ENCODE results near the gene NHS. TPM values are rescaled to one million over a fixed set of nuclear protein-coding genes. Genes with fewer than 3 reads are reported as not detected.

The NHS gene
- total RNA-seq, 1 donor = 10.5 TPM

DNA sequence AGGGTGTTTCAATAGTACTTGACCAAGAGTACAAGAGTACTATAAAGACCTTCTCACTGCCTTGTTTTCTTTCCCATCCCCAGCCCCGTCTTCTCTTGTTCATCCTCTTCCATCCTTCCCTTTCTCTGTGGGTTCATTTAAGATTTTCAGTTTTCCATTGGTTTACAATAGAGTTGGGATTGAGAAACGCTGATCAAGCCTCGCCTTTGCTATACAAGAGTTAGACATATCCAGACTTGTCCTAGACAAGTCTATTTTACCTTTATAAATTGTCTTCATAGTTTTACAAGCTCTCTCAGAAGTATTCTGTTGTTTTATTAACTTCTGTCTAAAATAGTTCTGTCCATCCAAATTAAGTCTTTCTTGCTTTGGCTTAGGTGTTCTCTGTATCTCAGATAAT is 332.7 kb downstream of the NHS start:
- Histone ChIP-seq H3K4me3 (ENCODE audit: insufficient read depth, low read length) (no peak overlapping the region), H3K4me1 (ENCODE audit: insufficient read depth, low read length) (no peaks in the 10 kb centered on the region), H3K27ac (ENCODE audit: low read depth, low read length) (no peak overlapping the region), H3K27me3 (ENCODE audit: insufficient read depth, low read length) (no peaks in the 10 kb centered on the region), H3K79me2 (ENCODE audit: insufficient read depth, low read length) (no peaks in the 10 kb centered on the region), H3K9me3 (ENCODE audit: low read depth, low read length) (no peaks in the 10 kb centered on the region), H2AFZ (ENCODE audit: low read length) (no peak overlapping the region), H4K20me1 (ENCODE audit: insufficient read depth, low read length) (no peaks in the 10 kb centered on the region), H3K36me3 (ENCODE audit: insufficient read depth, low read length) (no peaks in the 10 kb centered on the region), H3K4me2 (ENCODE audit: insufficient read depth, low read length) (no peak overlapping the region)
- no peak for DNase-seq (ENCODE audit: insufficient read length, low spot score, missing footprints)
- TF ChIP-seq, protein P1, sequence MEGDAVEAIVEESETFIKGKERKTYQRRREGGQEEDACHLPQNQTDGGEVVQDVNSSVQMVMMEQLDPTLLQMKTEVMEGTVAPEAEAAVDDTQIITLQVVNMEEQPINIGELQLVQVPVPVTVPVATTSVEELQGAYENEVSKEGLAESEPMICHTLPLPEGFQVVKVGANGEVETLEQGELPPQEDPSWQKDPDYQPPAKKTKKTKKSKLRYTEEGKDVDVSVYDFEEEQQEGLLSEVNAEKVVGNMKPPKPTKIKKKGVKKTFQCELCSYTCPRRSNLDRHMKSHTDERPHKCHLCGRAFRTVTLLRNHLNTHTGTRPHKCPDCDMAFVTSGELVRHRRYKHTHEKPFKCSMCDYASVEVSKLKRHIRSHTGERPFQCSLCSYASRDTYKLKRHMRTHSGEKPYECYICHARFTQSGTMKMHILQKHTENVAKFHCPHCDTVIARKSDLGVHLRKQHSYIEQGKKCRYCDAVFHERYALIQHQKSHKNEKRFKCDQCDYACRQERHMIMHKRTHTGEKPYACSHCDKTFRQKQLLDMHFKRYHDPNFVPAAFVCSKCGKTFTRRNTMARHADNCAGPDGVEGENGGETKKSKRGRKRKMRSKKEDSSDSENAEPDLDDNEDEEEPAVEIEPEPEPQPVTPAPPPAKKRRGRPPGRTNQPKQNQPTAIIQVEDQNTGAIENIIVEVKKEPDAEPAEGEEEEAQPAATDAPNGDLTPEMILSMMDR (IDR thresholded peaks at IDR 0.05; ENCODE audit: extremely low read depth, low read depth, low read length) = no peak

DNA sequence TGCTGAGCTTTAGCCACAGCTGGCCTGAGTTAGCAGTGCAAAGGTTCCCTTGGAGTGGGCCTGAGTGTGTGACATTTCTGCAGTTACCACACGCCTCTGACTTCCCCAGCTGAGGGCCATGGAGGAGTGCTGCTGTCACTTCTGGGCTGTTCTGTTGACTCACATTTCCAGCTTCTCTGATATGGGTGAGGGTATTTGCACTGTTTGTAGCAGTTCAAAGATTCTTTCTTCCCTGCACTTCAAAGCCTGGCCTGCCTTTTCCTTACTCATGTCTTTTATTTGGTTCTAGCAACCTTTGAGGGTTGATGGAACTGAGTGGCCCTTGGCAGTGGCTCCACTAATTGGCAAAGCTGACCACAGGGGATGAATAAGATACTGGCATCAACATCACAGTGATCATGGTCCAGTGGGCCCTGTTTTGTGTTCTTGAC is 335.9 kb downstream of the NHS start:
- no peaks in the 10 kb centered on the region for H3K79me2 ChIP-seq (ENCODE audit: insufficient read depth, low read length)
- TF ChIP-seq, protein P1 (IDR thresholded peaks at IDR 0.05; ENCODE audit: extremely low read depth, low read depth, low read length) = no peak
- H4K20me1 ChIP-seq (ENCODE audit: insufficient read depth, low read length) = no peaks in the 10 kb centered on the region
- no peak overlapping the region for H3K4me2 ChIP-seq (ENCODE audit: insufficient read depth, low read length)
- no peaks in the 10 kb centered on the region for H3K4me1 ChIP-seq (ENCODE audit: insufficient read depth, low read length)
- no peaks in the 10 kb centered on the region for H3K36me3 ChIP-seq (ENCODE audit: insufficient read depth, low read length)
- no peak for DNase-seq (ENCODE audit: insufficient read length, low spot score, missing footprints)
- no peaks in the 10 kb centered on the region for H3K27me3 ChIP-seq (ENCODE audit: insufficient read depth, low read length)
- no peak overlapping the region for H3K4me3 ChIP-seq (ENCODE audit: insufficient read depth, low read length)
- H2AFZ ChIP-seq (ENCODE audit: low read length) = no peak overlapping the region
- no peaks in the 10 kb centered on the region for H3K9me3 ChIP-seq (ENCODE audit: low read depth, low read length)
- no peak overlapping the region for H3K27ac ChIP-seq (ENCODE audit: low read depth, low read length)

DNA sequence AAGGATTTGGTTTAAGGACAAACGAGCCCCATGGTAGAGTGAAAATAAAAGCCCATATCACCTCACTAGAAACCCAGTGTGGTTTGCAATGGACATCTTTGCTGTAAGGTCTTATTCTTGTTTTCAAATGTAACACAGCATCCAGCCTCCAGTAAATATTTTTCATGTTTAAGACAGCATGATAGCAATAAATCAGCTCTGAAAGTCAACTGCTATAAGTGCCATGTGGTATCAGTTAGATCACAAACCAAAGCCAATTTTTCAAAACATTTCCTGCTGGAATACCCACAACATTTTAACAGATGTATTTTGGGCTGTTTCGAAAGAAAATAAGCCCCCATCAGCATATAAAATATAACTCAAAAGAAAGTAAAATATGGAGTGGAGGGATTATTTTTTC is 338.3 kb downstream of the NHS start:
- Histone ChIP-seq H3K27ac (ENCODE audit: low read depth, low read length) (no peak overlapping the region), H3K79me2 (ENCODE audit: insufficient read depth, low read length) (no peaks in the 10 kb centered on the region), H3K4me3 (ENCODE audit: insufficient read depth, low read length) (no peak overlapping the region), H3K4me1 (ENCODE audit: insufficient read depth, low read length) (no peaks in the 10 kb centered on the region), H3K27me3 (ENCODE audit: insufficient read depth, low read length) (no peaks in the 10 kb centered on the region), H3K36me3 (ENCODE audit: insufficient read depth, low read length) (no peaks in the 10 kb centered on the region), H3K4me2 (ENCODE audit: insufficient read depth, low read length) (no peak overlapping the region), H4K20me1 (ENCODE audit: insufficient read depth, low read length) (no peaks in the 10 kb centered on the region), H3K9me3 (ENCODE audit: low read depth, low read length) (no peaks in the 10 kb centered on the region), H2AFZ (ENCODE audit: low read length) (no peak overlapping the region)
- TF ChIP-seq, protein P1 (IDR thresholded peaks at IDR 0.05; ENCODE audit: extremely low read depth, low read depth, low read length) = no peak
- DNase-seq (ENCODE audit: insufficient read length, low spot score, missing footprints) = no peak

DNA sequence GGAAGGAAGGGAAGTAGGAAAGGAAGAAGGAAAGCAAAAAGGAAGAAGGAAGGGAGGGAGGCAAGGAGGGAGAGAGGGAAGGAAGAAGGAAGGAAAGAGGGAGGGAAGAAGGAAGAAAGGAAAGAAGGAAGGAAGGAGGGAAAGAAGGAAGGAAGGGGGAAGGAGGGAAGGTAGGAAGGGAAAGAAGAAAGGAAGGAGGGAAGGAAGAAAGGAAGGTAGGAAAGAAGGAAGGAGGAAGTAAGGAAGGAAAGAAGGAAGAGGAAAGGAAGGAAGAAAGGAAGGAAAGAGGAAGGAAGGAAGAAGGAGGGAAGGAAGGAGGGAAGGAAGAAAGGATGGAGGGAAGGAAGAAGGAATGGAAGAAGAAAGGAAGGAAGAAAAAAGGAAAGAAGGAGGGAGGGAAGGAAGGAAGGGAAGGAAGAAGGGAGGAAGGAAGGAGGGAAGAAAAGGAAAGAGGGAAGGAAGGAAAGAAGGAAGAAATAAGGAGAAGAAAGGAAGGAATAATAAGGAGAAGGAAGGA is 343.7 kb downstream of the NHS start:
- H3K79me2 ChIP-seq (ENCODE audit: insufficient read depth, low read length) = no peaks in the 10 kb centered on the region
- TF ChIP-seq, protein P1 (IDR thresholded peaks at IDR 0.05; ENCODE audit: extremely low read depth, low read depth, low read length) = no peak

More for the DNA sequence above, 343.7 kb downstream of the NHS start:
- Histone ChIP-seq H3K4me2 (ENCODE audit: insufficient read depth, low read length) (no peak overlapping the region), H3K27me3 (ENCODE audit: insufficient read depth, low read length) (no peaks in the 10 kb centered on the region), H3K36me3 (ENCODE audit: insufficient read depth, low read length) (no peaks in the 10 kb centered on the region), H3K4me3 (ENCODE audit: insufficient read depth, low read length) (no peak overlapping the region), H3K27ac (ENCODE audit: low read depth, low read length) (no peak overlapping the region), H2AFZ (ENCODE audit: low read length) (no peak overlapping the region), H3K9me3 (ENCODE audit: low read depth, low read length) (no peaks in the 10 kb centered on the region), H3K4me1 (ENCODE audit: insufficient read depth, low read length) (no peaks in the 10 kb centered on the region), H4K20me1 (ENCODE audit: insufficient read depth, low read length) (no peaks in the 10 kb centered on the region)
- no peak for DNase-seq (ENCODE audit: insufficient read length, low spot score, missing footprints)

All from osteoblast (primary cell).